HepG2 (cell line): ENCODE measurements around the gene ENC1. TPM values are rescaled to one million over a fixed set of nuclear protein-coding genes. Genes with fewer than 3 reads are reported as not detected.

ENCODE experiments used
- ATAC-seq: fragments of 200-7000 bp; cut with Tn5 transposase; 3 replicates; pipeline ENCODE4 v1.9.1; 2020; ENCODE audit warnings: mild to moderate bottlenecking, moderate library complexity
- BruUV-seq: library from RNA; stranded (reverse); fragments of 400-500 nt; replicated peaks from 2 replicates; lab custom pipeline; 2021; lab: Mats Ljungman, UMichigan
- CTCF ChIA-PET: fragments of 300-600 bp; formaldehyde crosslinking; extraction: SDS; loops from one replicate; lab custom pipeline; 2021; ENCODE audit warnings: low total read pairs, inconsistent platforms, low intra/inter-chr PET ratio; lab: Yijun Ruan, JAX
- POLR2A ChIA-PET: fragments of 350-600 bp; sonication (Branson Sonifier 250); formaldehyde crosslinking; loops from one replicate; lab custom pipeline; 2020; ENCODE audit warnings: antibody characterized with exemption, inconsistent platforms; lab: Yijun Ruan, JAX
- DNase-seq: peaks from one replicate; pipeline ENCODE4 v3.0.0-alpha.2; 2015; ENCODE audit warnings: low spot score
- FAIRE-seq: peaks from 3 replicates; lab custom pipeline; 2011; peaks lifted over from hg19 to GRCh38; lab: Jason Lieb, UNC
- H2AFZ ChIP-seq: one replicate; pipeline ENCODE4 v1.6.1; 2011; ENCODE audit warnings: low read length, inconsistent platforms
- H3K27ac ChIP-seq: fragments of 300-600 bp; 3 replicates; pipeline ENCODE4 v1.8.0; 2011; ENCODE audit warnings: mixed run types, mild to moderate bottlenecking, mixed read lengths, low read length, inconsistent platforms; ENCODE audit not compliant: insufficient read depth; ENCODE audit errors: extremely low read length
- H3K27me3 ChIP-seq, 2 experiments: fragments of 200-600 bp in 1 of 2; 2 replicates in 1 of 2; 3 replicates in 1 of 2; pipeline versions ENCODE4 v1.6.0 to v1.8.0; 2011; ENCODE audit warnings: low read length in 2 of 2, mild to moderate bottlenecking in 2 of 2, moderate library complexity in 2 of 2, inconsistent platforms in 1 of 2; ENCODE audit not compliant: insufficient read depth in 2 of 2, control insufficient read depth in 1 of 2
- H3K36me3 ChIP-seq, 2 experiments: fragments of 200-600 bp in 1 of 2; replicated peaks in 1 of 2; 2 replicates in 1 of 2; 3 replicates in 1 of 2; pipeline versions ENCODE4 v1.5.1 to v1.8.0; 2011; ENCODE audit warnings: low read length in 2 of 2, inconsistent platforms in 1 of 2; ENCODE audit not compliant: insufficient read depth in 2 of 2, control insufficient read depth in 1 of 2
- H3K4me1 ChIP-seq: 2 replicates; pipeline ENCODE4 v1.5.1; 2012; ENCODE audit warnings: low read length, inconsistent platforms; ENCODE audit not compliant: insufficient read depth
- H3K4me2 ChIP-seq: 2 replicates; pipeline ENCODE4 v1.6.0; 2011; ENCODE audit warnings: low read depth, low read length, inconsistent platforms
- H3K4me3 ChIP-seq, 3 experiments: fragments of 200-600 bp in 1 of 3; sonication (generic), shearing (Covaris generic) in 1 of 3; replicated peaks in 1 of 3; 2 replicates each; pipeline ENCODE4 v1.5.1; 2011 to 2016; ENCODE audit warnings: low read length in 3 of 3, inconsistent platforms in 2 of 3, low read depth in 2 of 3, mild to moderate bottlenecking in 2 of 3, control low read depth in 1 of 3, mixed read lengths in 1 of 3; ENCODE audit not compliant: insufficient read depth in 1 of 3
- H3K79me2 ChIP-seq: one replicate; pipeline ENCODE4 v1.6.1; 2011; ENCODE audit warnings: low read length, inconsistent platforms; ENCODE audit not compliant: insufficient read depth
- H3K9ac ChIP-seq: 2 replicates; pipeline ENCODE4 v1.6.0; 2011; ENCODE audit warnings: mild to moderate bottlenecking, low read depth, low read length, inconsistent platforms; ENCODE audit not compliant: insufficient read depth
- H3K9me3 ChIP-seq: 2 replicates; pipeline ENCODE4 v1.5.1; 2012; ENCODE audit warnings: mild to moderate bottlenecking, low read length
- H4K20me1 ChIP-seq: 2 replicates; pipeline ENCODE4 v1.6.0; 2011; ENCODE audit warnings: inconsistent platforms, mild to moderate bottlenecking, low read length, moderate library complexity; ENCODE audit not compliant: insufficient read depth
- GTF3A ChIP-seq: sonication (generic); formaldehyde crosslinking; conservative IDR thresholded peaks from 2 replicates; pipeline ENCODE4 v1.4.0; 2020; ENCODE audit warnings: mild to moderate bottlenecking, missing genetic modification reagents
- HNF4A ChIP-seq: sonication (generic); formaldehyde crosslinking; IDR thresholded peaks from 2 replicates; pipeline ENCODE4 v1.4.0; 2020; ENCODE audit warnings: missing genetic modification reagents
- IKZF1 ChIP-seq: fragments of 450-650 bp; IDR thresholded peaks from 2 replicates; pipeline ENCODE4 v1.7.1; 2016
- ISX ChIP-seq: sonication (generic); formaldehyde crosslinking; conservative IDR thresholded peaks from 2 replicates; pipeline ENCODE4 v1.5.0; 2020; ENCODE audit warnings: missing genetic modification reagents
- KDM3A ChIP-seq: IDR thresholded peaks from 2 replicates; pipeline ENCODE4 v1.6.1; 2018; ENCODE audit warnings: low read depth, missing compliant biosample characterization
- NCOA1 ChIP-seq: sonication (generic); formaldehyde crosslinking; IDR thresholded peaks from 2 replicates; pipeline ENCODE4 v1.9.0; 2021; ENCODE audit warnings: missing genetic modification reagents
- RAD51 ChIP-seq: fragments of 450-650 bp; IDR thresholded peaks from 2 replicates; pipeline ENCODE4 v1.6.1; 2016; ENCODE audit warnings: borderline replicate concordance
- SKIL ChIP-seq: sonication (generic); formaldehyde crosslinking; IDR thresholded peaks from 2 replicates; pipeline ENCODE4 v1.8.0; 2022; ENCODE audit warnings: missing genetic modification reagents, mild to moderate bottlenecking, moderate library complexity, borderline replicate concordance
- TBP ChIP-seq: sonication (generic); formaldehyde crosslinking; IDR thresholded peaks from 2 replicates; pipeline ENCODE4 v1.5.0; 2020; ENCODE audit warnings: missing genetic modification reagents
- U2AF2 ChIP-seq: fragments of 200-400 bp; formaldehyde crosslinking; IDR thresholded peaks from 2 replicates; pipeline ENCODE4 v1.6.1; 2017; ENCODE audit warnings: low read depth, mild to moderate bottlenecking, low read length
- ZNF121 ChIP-seq: sonication (generic); formaldehyde crosslinking; IDR thresholded peaks from 2 replicates; pipeline ENCODE4 v1.5.0; 2020; ENCODE audit warnings: mild to moderate bottlenecking, missing genetic modification reagents
- ZNF703 ChIP-seq: sonication (generic); formaldehyde crosslinking; IDR thresholded peaks from 2 replicates; pipeline ENCODE4 v1.5.1; 2020; ENCODE audit warnings: missing genetic modification reagents, mild to moderate bottlenecking, moderate library complexity, borderline replicate concordance
- ZNF766 ChIP-seq: sonication (generic); formaldehyde crosslinking; IDR thresholded peaks from 2 replicates; pipeline ENCODE4 v1.5.0; 2020; ENCODE audit warnings: missing genetic modification reagents, borderline replicate concordance
- WGBS: methylation state at CpG from one replicate; pipeline ENCODE4 v1.1.6; 2017; ENCODE audit warnings: low lambda C conversion rate; 5-methylcytosine and 5-hydroxymethylcytosine counted together
- in situ Hi-C: cut with HindIII; loops from 2 replicates; pipeline ENCODE4 v1.10.0; 2017; ENCODE audit warnings: low pct_unique_long_range_greater_than_20kb; ENCODE audit not compliant: extremely low pct_ligation_motif_present
- intact Hi-C: fragments of 100-400 bp; cut with micrococcal nuclease; formaldehyde crosslinking; loops from one replicate; pipeline ENCODE4 v1.10.0; 2022; ENCODE audit not compliant: unreplicated experiment
- polyA plus RNA-seq, 8 experiments: library from polyadenylated mRNA; depleted of rRNA in 3 of 8; stranded (reverse) in 7 of 8; unstranded in 1 of 8; fragments of >200 nt; fragmentation: Illumina TruSeq in 4 of 8; extraction: Trizol in 4 of 8; gene quantifications; 2 replicates each; pipeline versions ENCODE4 v1.2.1 to v1.2.3, GENCODE V29; 2011 to 2016; ENCODE audit warnings: low read depth in 4 of 8, missing spikeins in 1 of 8, mixed read lengths in 1 of 8; ENCODE audit not compliant: insufficient read depth in 1 of 8
- total RNA-seq, 5 experiments: library from RNA; depleted of rRNA; stranded (reverse); fragments of >200 nt; fragmentation: Illumina TruSeq; extraction: Trizol; gene quantifications; 2 replicates each; pipeline ENCODE4 v1.2.3, GENCODE V29; 2016; ENCODE audit warnings: low read depth in 1 of 5
- TF ChIP-seq, protein P1 (sequence below): IDR thresholded peaks from 2 replicates; pipeline ENCODE4 v1.6.1; 2016; ENCODE audit warnings: missing compliant biosample characterization, missing genetic modification reagents, borderline replicate concordance
- TF ChIP-seq, protein P2 (sequence below): sonication (generic); formaldehyde crosslinking; IDR thresholded peaks from 2 replicates; pipeline ENCODE4 v1.4.0; 2020; ENCODE audit warnings: missing genetic modification reagents
- TF ChIP-seq, protein P3 (sequence below): sonication (generic); formaldehyde crosslinking; IDR thresholded peaks from 2 replicates; pipeline ENCODE4 v1.4.0; 2020; ENCODE audit warnings: missing genetic modification reagents

ENC1 gene
- total and polyA plus RNA-seq, 2 of the 13 experiments (the other 11 are each of a cell fraction or from before 2014, with no cell fraction given) = 63.8 to 64.4 TPM

GRCh38 chr5:74667396-74667795 is 26.9 kb upstream of the ENC1 start:
- no peaks in the 10 kb centered on the region for H3K36me3 ChIP-seq
- no peak overlapping the region for H3K4me3 ChIP-seq
- H3K4me1 ChIP-seq = peaks cover 20% of the 10 kb centered on the region
- H3K9me3 ChIP-seq = no peaks in the 10 kb centered on the region
- 61% methylated on average over 4 of the region's 4 CpGs for WGBS
- CTCF ChIA-PET = no interaction called here
- H3K4me2 ChIP-seq = no peak overlapping the region
- H3K27ac ChIP-seq = no peak overlapping the region
- H3K9ac ChIP-seq = no peak overlapping the region
- no peak for DNase-seq
- POLR2A ChIA-PET = no interaction called here
- FAIRE-seq = no peak
- H4K20me1 ChIP-seq = no peaks in the 10 kb centered on the region
- intact Hi-C loops = no loop called here
- H3K79me2 ChIP-seq = no peaks in the 10 kb centered on the region
- in situ Hi-C loops = no loop called here
- no TSS peak for BruUV-seq
- H2AFZ ChIP-seq = no peak overlapping the region
- H3K27me3 ChIP-seq = peaks cover 0 to 7% of the 10 kb centered on the region in 2 experiments; a peak in 1 of 5 replicates
- ATAC-seq = no peak
- TF ChIP-seq, protein P1, sequence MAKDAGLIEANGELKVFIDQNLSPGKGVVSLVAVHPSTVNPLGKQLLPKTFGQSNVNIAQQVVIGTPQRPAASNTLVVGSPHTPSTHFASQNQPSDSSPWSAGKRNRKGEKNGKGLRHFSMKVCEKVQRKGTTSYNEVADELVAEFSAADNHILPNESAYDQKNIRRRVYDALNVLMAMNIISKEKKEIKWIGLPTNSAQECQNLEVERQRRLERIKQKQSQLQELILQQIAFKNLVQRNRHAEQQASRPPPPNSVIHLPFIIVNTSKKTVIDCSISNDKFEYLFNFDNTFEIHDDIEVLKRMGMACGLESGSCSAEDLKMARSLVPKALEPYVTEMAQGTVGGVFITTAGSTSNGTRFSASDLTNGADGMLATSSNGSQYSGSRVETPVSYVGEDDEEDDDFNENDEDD = no peak
- TF ChIP-seq ISX (CRISPR knock-in tag) = no peak
- no peak for TF ChIP-seq ZNF703 (CRISPR knock-in tag)
- no peak for TF ChIP-seq NCOA1
- TF ChIP-seq U2AF2 = no peak
- TF ChIP-seq KDM3A (CRISPR knock-in tag) = no peak
- TF ChIP-seq, protein P2, sequence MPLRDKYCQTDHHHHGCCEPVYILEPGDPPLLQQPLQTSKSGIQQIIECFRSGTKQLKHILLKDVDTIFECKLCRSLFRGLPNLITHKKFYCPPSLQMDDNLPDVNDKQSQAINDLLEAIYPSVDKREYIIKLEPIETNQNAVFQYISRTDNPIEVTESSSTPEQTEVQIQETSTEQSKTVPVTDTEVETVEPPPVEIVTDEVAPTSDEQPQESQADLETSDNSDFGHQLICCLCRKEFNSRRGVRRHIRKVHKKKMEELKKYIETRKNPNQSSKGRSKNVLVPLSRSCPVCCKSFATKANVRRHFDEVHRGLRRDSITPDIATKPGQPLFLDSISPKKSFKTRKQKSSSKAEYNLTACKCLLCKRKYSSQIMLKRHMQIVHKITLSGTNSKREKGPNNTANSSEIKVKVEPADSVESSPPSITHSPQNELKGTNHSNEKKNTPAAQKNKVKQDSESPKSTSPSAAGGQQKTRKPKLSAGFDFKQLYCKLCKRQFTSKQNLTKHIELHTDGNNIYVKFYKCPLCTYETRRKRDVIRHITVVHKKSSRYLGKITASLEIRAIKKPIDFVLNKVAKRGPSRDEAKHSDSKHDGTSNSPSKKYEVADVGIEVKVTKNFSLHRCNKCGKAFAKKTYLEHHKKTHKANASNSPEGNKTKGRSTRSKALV = no peak
- no peak for TF ChIP-seq GTF3A (CRISPR knock-in tag)
- TF ChIP-seq, protein P3, sequence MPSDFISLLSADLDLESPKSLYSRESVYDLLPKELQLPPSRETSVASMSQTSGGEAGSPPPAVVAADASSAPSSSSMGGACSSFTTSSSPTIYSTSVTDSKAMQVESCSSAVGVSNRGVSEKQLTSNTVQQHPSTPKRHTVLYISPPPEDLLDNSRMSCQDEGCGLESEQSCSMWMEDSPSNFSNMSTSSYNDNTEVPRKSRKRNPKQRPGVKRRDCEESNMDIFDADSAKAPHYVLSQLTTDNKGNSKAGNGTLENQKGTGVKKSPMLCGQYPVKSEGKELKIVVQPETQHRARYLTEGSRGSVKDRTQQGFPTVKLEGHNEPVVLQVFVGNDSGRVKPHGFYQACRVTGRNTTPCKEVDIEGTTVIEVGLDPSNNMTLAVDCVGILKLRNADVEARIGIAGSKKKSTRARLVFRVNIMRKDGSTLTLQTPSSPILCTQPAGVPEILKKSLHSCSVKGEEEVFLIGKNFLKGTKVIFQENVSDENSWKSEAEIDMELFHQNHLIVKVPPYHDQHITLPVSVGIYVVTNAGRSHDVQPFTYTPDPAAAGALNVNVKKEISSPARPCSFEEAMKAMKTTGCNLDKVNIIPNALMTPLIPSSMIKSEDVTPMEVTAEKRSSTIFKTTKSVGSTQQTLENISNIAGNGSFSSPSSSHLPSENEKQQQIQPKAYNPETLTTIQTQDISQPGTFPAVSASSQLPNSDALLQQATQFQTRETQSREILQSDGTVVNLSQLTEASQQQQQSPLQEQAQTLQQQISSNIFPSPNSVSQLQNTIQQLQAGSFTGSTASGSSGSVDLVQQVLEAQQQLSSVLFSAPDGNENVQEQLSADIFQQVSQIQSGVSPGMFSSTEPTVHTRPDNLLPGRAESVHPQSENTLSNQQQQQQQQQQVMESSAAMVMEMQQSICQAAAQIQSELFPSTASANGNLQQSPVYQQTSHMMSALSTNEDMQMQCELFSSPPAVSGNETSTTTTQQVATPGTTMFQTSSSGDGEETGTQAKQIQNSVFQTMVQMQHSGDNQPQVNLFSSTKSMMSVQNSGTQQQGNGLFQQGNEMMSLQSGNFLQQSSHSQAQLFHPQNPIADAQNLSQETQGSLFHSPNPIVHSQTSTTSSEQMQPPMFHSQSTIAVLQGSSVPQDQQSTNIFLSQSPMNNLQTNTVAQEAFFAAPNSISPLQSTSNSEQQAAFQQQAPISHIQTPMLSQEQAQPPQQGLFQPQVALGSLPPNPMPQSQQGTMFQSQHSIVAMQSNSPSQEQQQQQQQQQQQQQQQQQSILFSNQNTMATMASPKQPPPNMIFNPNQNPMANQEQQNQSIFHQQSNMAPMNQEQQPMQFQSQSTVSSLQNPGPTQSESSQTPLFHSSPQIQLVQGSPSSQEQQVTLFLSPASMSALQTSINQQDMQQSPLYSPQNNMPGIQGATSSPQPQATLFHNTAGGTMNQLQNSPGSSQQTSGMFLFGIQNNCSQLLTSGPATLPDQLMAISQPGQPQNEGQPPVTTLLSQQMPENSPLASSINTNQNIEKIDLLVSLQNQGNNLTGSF (CRISPR knock-in tag) = no peak
- no peak for TF ChIP-seq TBP (CRISPR knock-in tag)
- TF ChIP-seq IKZF1 = no peak
- TF ChIP-seq ZNF121 (CRISPR knock-in tag) = no peak
- no peak for TF ChIP-seq SKIL (CRISPR knock-in tag)
- no peak for TF ChIP-seq RAD51
- no peak for TF ChIP-seq HNF4A (CRISPR knock-in tag)
- no peak for TF ChIP-seq ZNF766
